ENCODE results near the gene ERO1B. TPM values are rescaled to one million over a fixed set of nuclear protein-coding genes. Genes with fewer than 3 reads are reported as not detected.

Gene ERO1B
- total RNA-seq, 1 donor = 2.9 TPM

DNA sequence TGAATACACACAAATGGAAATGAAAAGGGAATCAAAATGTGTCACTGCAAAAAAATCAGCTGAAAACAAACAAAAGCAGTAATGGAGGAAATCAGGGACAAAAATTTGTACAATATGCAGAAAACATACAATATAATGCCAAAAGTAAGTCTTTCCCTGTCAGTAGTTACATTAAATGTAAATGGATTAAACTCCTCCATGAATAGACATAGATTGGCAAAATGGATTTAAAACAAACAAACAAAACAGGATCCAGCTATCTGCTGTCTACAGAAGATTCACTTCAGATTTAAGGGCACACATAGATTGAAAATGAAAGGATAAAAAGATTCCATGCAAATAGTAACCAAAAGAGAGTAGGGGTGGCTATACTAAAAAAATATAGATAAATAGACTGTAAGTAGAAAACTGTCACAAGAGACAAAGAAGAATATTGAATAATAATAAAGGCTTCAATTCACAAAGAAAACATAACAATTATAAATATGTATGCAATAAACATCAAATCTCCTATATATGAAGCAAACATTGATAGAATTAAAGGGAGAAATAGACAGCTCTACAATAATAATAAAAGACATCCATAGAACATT lies 42.2 kb upstream of the ERO1B start:
- Histone ChIP-seq H3K27ac (ENCODE audit: low read depth, low read length) (no peak overlapping the region), H3K4me2 (ENCODE audit: insufficient read depth, low read length) (no peak overlapping the region), H3K9me3 (ENCODE audit: low read depth, low read length) (no peaks in the 10 kb centered on the region), H4K20me1 (ENCODE audit: insufficient read depth, low read length) (no peaks in the 10 kb centered on the region), H3K36me3 (ENCODE audit: insufficient read depth, low read length) (no peaks in the 10 kb centered on the region), H3K4me1 (ENCODE audit: insufficient read depth, low read length) (no peaks in the 10 kb centered on the region), H3K79me2 (ENCODE audit: insufficient read depth, low read length) (no peaks in the 10 kb centered on the region), H3K27me3 (ENCODE audit: insufficient read depth, low read length) (no peaks in the 10 kb centered on the region), H2AFZ (ENCODE audit: low read length) (no peak overlapping the region), H3K4me3 (ENCODE audit: insufficient read depth, low read length) (no peak overlapping the region)
- DNase-seq (ENCODE audit: insufficient read length, low spot score, missing footprints) = no peak
- TF ChIP-seq, protein P1, sequence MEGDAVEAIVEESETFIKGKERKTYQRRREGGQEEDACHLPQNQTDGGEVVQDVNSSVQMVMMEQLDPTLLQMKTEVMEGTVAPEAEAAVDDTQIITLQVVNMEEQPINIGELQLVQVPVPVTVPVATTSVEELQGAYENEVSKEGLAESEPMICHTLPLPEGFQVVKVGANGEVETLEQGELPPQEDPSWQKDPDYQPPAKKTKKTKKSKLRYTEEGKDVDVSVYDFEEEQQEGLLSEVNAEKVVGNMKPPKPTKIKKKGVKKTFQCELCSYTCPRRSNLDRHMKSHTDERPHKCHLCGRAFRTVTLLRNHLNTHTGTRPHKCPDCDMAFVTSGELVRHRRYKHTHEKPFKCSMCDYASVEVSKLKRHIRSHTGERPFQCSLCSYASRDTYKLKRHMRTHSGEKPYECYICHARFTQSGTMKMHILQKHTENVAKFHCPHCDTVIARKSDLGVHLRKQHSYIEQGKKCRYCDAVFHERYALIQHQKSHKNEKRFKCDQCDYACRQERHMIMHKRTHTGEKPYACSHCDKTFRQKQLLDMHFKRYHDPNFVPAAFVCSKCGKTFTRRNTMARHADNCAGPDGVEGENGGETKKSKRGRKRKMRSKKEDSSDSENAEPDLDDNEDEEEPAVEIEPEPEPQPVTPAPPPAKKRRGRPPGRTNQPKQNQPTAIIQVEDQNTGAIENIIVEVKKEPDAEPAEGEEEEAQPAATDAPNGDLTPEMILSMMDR (IDR thresholded peaks at IDR 0.05; ENCODE audit: extremely low read depth, low read depth, low read length) = no peak

DNA sequence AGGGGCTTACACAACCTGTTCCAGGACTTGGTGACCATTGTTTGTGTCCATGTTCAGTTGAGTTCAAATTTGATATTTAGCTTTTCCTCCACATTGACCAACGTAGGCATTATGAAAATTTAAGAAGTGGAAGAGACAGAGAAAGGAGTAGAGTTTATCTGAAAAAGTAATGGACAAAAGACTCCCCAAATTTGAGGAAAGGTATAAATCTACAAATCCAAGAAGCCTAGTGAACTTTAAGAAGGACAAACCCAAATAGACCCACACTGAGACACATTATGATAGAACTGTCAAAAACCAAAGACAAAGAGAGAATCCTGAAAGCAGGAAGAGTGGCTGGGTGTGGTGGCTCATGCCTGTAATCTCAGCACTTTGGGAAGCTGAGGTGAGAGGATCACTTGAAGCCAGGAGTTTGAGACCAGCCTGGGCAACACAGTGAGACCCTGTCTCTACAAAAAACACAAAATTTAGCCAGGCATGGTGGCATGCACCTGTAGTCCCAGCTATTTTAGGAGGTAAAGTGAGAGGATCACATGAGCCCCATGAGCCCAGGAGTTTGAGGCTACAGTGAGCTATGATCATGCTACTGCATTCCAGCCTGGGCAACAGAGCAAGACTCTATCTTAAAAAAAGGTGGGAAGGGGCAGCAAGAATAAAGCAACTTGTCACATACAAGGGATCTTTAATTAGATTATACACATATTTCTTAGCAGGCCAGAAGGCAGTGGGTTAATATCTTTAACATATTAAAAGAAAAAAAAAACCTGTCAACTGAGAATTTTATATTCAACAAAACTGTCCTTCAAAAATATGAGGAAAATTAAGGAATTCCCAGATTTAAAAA lies 41.0 kb upstream of the ERO1B start:
- Histone ChIP-seq H3K4me1 (ENCODE audit: insufficient read depth, low read length) (no peaks in the 10 kb centered on the region), H3K4me3 (ENCODE audit: insufficient read depth, low read length) (no peak overlapping the region), H3K9me3 (ENCODE audit: low read depth, low read length) (no peaks in the 10 kb centered on the region), H3K79me2 (ENCODE audit: insufficient read depth, low read length) (no peaks in the 10 kb centered on the region), H3K36me3 (ENCODE audit: insufficient read depth, low read length) (no peaks in the 10 kb centered on the region), H3K27ac (ENCODE audit: low read depth, low read length) (no peak overlapping the region), H2AFZ (ENCODE audit: low read length) (no peak overlapping the region), H3K27me3 (ENCODE audit: insufficient read depth, low read length) (no peaks in the 10 kb centered on the region), H4K20me1 (ENCODE audit: insufficient read depth, low read length) (no peaks in the 10 kb centered on the region), H3K4me2 (ENCODE audit: insufficient read depth, low read length) (no peak overlapping the region)
- DNase-seq (ENCODE audit: insufficient read length, low spot score, missing footprints) = no peak
- TF ChIP-seq, protein P1 (IDR thresholded peaks at IDR 0.05; ENCODE audit: extremely low read depth, low read depth, low read length) = no peak

DNA sequence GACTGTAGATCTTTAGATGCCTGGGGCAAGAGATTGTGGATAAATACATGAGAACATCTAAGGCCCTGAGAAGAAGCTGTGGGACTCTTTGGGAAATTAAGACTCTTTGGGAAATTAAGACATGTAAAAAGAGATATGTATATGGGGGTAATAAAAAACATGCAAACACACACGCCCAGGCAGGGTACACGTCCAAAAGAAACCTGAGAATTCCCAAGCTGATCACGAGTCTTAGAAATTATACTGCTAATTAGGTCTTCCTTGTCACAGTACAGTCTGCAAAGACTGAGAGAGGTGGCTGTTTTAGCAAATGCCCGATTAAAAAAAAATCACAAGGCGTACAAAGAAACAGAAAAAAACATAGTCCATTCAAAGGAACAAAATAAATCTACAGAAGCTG lies 39.3 kb upstream of the ERO1B start:
- Histone ChIP-seq H2AFZ (ENCODE audit: low read length) (no peak overlapping the region), H3K4me1 (ENCODE audit: insufficient read depth, low read length) (no peaks in the 10 kb centered on the region), H4K20me1 (ENCODE audit: insufficient read depth, low read length) (no peaks in the 10 kb centered on the region), H3K79me2 (ENCODE audit: insufficient read depth, low read length) (no peaks in the 10 kb centered on the region), H3K4me2 (ENCODE audit: insufficient read depth, low read length) (no peak overlapping the region), H3K4me3 (ENCODE audit: insufficient read depth, low read length) (no peak overlapping the region), H3K27me3 (ENCODE audit: insufficient read depth, low read length) (no peaks in the 10 kb centered on the region), H3K27ac (ENCODE audit: low read depth, low read length) (no peak overlapping the region), H3K36me3 (ENCODE audit: insufficient read depth, low read length) (no peaks in the 10 kb centered on the region), H3K9me3 (ENCODE audit: low read depth, low read length) (no peaks in the 10 kb centered on the region)
- DNase-seq (ENCODE audit: insufficient read length, low spot score, missing footprints) = no peak
- TF ChIP-seq, protein P1 (IDR thresholded peaks at IDR 0.05; ENCODE audit: extremely low read depth, low read depth, low read length) = no peak

DNA sequence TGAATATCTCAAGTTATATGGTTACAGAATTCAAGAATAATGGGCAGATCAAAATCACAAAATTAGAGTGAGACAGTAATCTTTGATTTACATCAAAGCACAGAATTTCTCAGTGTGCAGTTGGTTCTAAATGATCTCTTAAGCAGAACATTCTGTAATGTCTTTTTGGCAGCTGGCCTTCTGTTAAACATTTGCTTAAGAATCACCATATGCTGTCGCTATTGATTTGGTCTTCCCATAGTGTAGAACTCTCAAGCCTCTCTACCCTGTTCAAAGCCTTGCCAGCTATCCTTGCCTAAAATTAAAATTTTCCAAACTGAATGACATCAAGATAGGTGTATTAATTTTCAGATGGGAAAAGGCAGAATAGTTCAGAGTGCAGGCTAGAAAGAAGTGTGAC lies 38.9 kb upstream of the ERO1B start:
- Histone ChIP-seq H3K4me1 (ENCODE audit: insufficient read depth, low read length) (no peaks in the 10 kb centered on the region), H3K27ac (ENCODE audit: low read depth, low read length) (no peak overlapping the region), H3K36me3 (ENCODE audit: insufficient read depth, low read length) (no peaks in the 10 kb centered on the region), H3K27me3 (ENCODE audit: insufficient read depth, low read length) (no peaks in the 10 kb centered on the region), H3K9me3 (ENCODE audit: low read depth, low read length) (no peaks in the 10 kb centered on the region), H3K79me2 (ENCODE audit: insufficient read depth, low read length) (no peaks in the 10 kb centered on the region), H3K4me2 (ENCODE audit: insufficient read depth, low read length) (no peak overlapping the region), H3K4me3 (ENCODE audit: insufficient read depth, low read length) (no peak overlapping the region), H2AFZ (ENCODE audit: low read length) (no peak overlapping the region), H4K20me1 (ENCODE audit: insufficient read depth, low read length) (no peaks in the 10 kb centered on the region)
- no peak for DNase-seq (ENCODE audit: insufficient read length, low spot score, missing footprints)
- TF ChIP-seq, protein P1 (IDR thresholded peaks at IDR 0.05; ENCODE audit: extremely low read depth, low read depth, low read length) = no peak
